GM12878 (cell line): Measurements from ENCODE around the gene SRPK2. TPM values are rescaled to one million over a fixed set of nuclear protein-coding genes. Genes with fewer than 3 reads are reported as not detected.

ENCODE experiments used
- ATAC-seq: fragments of 200-7000 bp; cut with Tn5 transposase; 3 replicates; pipeline ENCODE4 v1.9.1; 2020; ENCODE audit warnings: mild to moderate bottlenecking, moderate library complexity
- BruUV-seq: library from RNA; stranded (reverse); fragments of 400-500 nt; replicated peaks from 2 replicates; lab custom pipeline; 2021; lab: Mats Ljungman, UMichigan
- CTCF ChIA-PET: fragments of 300-600 bp; sonication (Branson Sonifier 250); formaldehyde crosslinking; extraction: SDS; loops from one replicate; lab custom pipeline; 2021; ENCODE audit warnings: inconsistent platforms; lab: Yijun Ruan, JAX
- POLR2A ChIA-PET: fragments of 350-600 bp; formaldehyde crosslinking; extraction: SDS; loops from one replicate; lab custom pipeline; 2021; ENCODE audit warnings: inconsistent platforms; lab: Charles Lee
- RAD21 ChIA-PET: fragments of 300-600 bp; sonication (Branson Sonifier 250); formaldehyde crosslinking; loops from one replicate; lab custom pipeline; 2023; ENCODE audit warnings: antibody characterized with exemption; ENCODE audit not compliant: unreplicated experiment; lab: Charles Lee
- SMC1A ChIA-PET: fragments of 300-600 bp; sonication (Branson Sonifier 250); formaldehyde crosslinking; loops from one replicate; lab custom pipeline; 2023; ENCODE audit not compliant: unreplicated experiment, uncharacterized antibody; lab: Charles Lee
- DNase-seq: peaks from one replicate; pipeline ENCODE4 v3.0.0-alpha.2; 2011; ENCODE audit warnings: low read depth, low spot score
- FAIRE-seq: peaks from 3 replicates; lab custom pipeline; 2011; peaks lifted over from hg19 to GRCh38; lab: Jason Lieb, UNC
- H2AFZ ChIP-seq: 2 replicates; pipeline ENCODE4 v1.6.0; 2011; ENCODE audit warnings: low read depth, low read length, control low read depth; ENCODE audit not compliant: control insufficient read depth
- H3K27ac ChIP-seq: 2 replicates; pipeline ENCODE4 v1.5.1; 2011; ENCODE audit warnings: control low read depth; ENCODE audit not compliant: control insufficient read depth, insufficient read depth
- H3K27me3 ChIP-seq, 2 experiments: replicated peaks in 1 of 2; 2 replicates each; pipeline versions ENCODE4 v1.6.0 to v1.6.1; 2011; ENCODE audit warnings: low read length in 1 of 2; ENCODE audit not compliant: control insufficient read depth in 2 of 2, insufficient read depth in 2 of 2
- H3K36me3 ChIP-seq, 2 experiments: 2 replicates each; pipeline ENCODE4 v1.5.1; 2011; ENCODE audit warnings: low read length in 1 of 2; ENCODE audit not compliant: control insufficient read depth in 2 of 2, insufficient read depth in 2 of 2
- H3K4me1 ChIP-seq: 2 replicates; pipeline ENCODE4 v1.6.1; 2011; ENCODE audit warnings: mild to moderate bottlenecking, low read length, moderate library complexity, mixed read lengths; ENCODE audit not compliant: control insufficient read depth, insufficient read depth
- H3K4me2 ChIP-seq: 2 replicates; pipeline ENCODE4 v1.6.0; 2011; ENCODE audit warnings: control low read depth; ENCODE audit not compliant: control insufficient read depth, insufficient read depth
- H3K4me3 ChIP-seq: fragments of 200-600 bp; sonication (generic); 2 replicates; pipeline ENCODE4 v1.5.1; 2016
- H3K79me2 ChIP-seq: 2 replicates; pipeline ENCODE4 v1.6.0; 2011; ENCODE audit warnings: low read length; ENCODE audit not compliant: control insufficient read depth, insufficient read depth
- H3K9ac ChIP-seq: 2 replicates; pipeline ENCODE4 v1.8.0; 2011; ENCODE audit warnings: low read length, control low read depth, mixed read lengths; ENCODE audit not compliant: control insufficient read depth, insufficient read depth
- H3K9me3 ChIP-seq: replicated peaks from 3 replicates; pipeline ENCODE4 v1.5.1; 2011; ENCODE audit warnings: mild to moderate bottlenecking, low read length; ENCODE audit not compliant: control insufficient read depth, insufficient read depth
- H4K20me1 ChIP-seq: 2 replicates; pipeline ENCODE4 v1.6.0; 2011; ENCODE audit not compliant: control insufficient read depth, insufficient read depth
- ATF3 ChIP-seq: IDR thresholded peaks from 2 replicates; pipeline ENCODE4 v1.6.1; 2011; ENCODE audit warnings: low read depth, mild to moderate bottlenecking, low read length, moderate library complexity, borderline replicate concordance; ENCODE audit errors: extremely low read depth
- E2F4 ChIP-seq: IDR thresholded peaks from 2 replicates; pipeline ENCODE4 v1.6.1; 2012; ENCODE audit warnings: low read depth, low read length, improper control_type of control experiment
- ESRRA ChIP-seq: IDR thresholded peaks from 2 replicates; pipeline ENCODE4 v1.6.1; 2012; ENCODE audit warnings: mild to moderate bottlenecking, low read length, improper control_type of control experiment
- PKNOX1 ChIP-seq: fragments of 450-650 bp; IDR thresholded peaks from 2 replicates; pipeline ENCODE4 v1.6.1; 2016; ENCODE audit warnings: mild to moderate bottlenecking
- SIN3A ChIP-seq: IDR thresholded peaks from 2 replicates; pipeline ENCODE4 v1.6.1; 2012; ENCODE audit warnings: low read depth, low read length, improper control_type of control experiment
- SPI1 ChIP-seq: IDR thresholded peaks from 2 replicates; pipeline ENCODE4 v1.6.1; 2011; ENCODE audit warnings: low read depth, mild to moderate bottlenecking, low read length, moderate library complexity, borderline replicate concordance; ENCODE audit not compliant: insufficient read depth
- SRF ChIP-seq, 2 experiments: IDR thresholded peaks; 2 replicates each; pipeline ENCODE4 v1.6.1; 2011; ENCODE audit warnings: low read depth in 2 of 2, low read length in 2 of 2, mild to moderate bottlenecking in 1 of 2, moderate library complexity in 1 of 2
- TCF7 ChIP-seq: IDR thresholded peaks from 2 replicates; pipeline ENCODE4 v1.6.1; 2014; ENCODE audit warnings: antibody characterized with exemption, borderline replicate concordance
- ZNF592 ChIP-seq: fragments of 450-650 bp; IDR thresholded peaks from 2 replicates; pipeline ENCODE4 v1.6.1; 2017; ENCODE audit warnings: mild to moderate bottlenecking, moderate library complexity
- ZNF687 ChIP-seq: fragments of 450-650 bp; IDR thresholded peaks from 2 replicates; pipeline ENCODE4 v1.6.1; 2017; ENCODE audit warnings: mild to moderate bottlenecking, moderate library complexity
- WGBS: methylation state at CpG from one replicate; pipeline ENCODE4 v1.1.6; 2016; ENCODE audit warnings: low lambda C conversion rate; ENCODE audit not compliant: insufficient replicate concordance, insufficient coverage; ENCODE audit errors: missing lambda C conversion rate; 5-methylcytosine and 5-hydroxymethylcytosine counted together
- in situ Hi-C: fragments of 300-500 bp; cut with MboI; formaldehyde crosslinking; loops from 9 replicates; pipeline ENCODE4 v1.14.3; 2018; ENCODE audit warnings: mixed read lengths
- intact Hi-C: fragments of 100-400 bp; cut with micrococcal nuclease; formaldehyde crosslinking; loops from one replicate; pipeline ENCODE4 v1.14.2; 2022; ENCODE audit not compliant: unreplicated experiment
- polyA plus RNA-seq, 11 experiments: library from polyadenylated mRNA; depleted of rRNA in 4 of 11; unstranded in 6 of 11; stranded (reverse) in 5 of 11; fragments of >200 nt; fragmentation: Nextera tagmentation in 4 of 11; fragmentation: Illumina TruSeq in 1 of 11; extraction: Ambion mirVana in 4 of 11; extraction: Trizol in 1 of 11; gene quantifications; 1 replicate in 1 of 11; 2 replicates in 10 of 11; pipeline versions ENCODE4 v1.2.1 to v1.2.3, GENCODE V29; 2011 to 2016; ENCODE audit warnings: inconsistent platforms in 2 of 11, missing spikeins in 2 of 11, low read depth in 1 of 11
- total RNA-seq, 4 experiments: library from RNA; depleted of rRNA in 3 of 4; stranded (reverse); fragments of >200 nt in 3 of 4; fragmentation: Illumina TruSeq in 1 of 4; extraction: Trizol in 1 of 4; gene quantifications; 2 replicates each; pipeline versions ENCODE4 v1.2.1 to v1.2.3, GENCODE V29; 2013 to 2021

The SRPK2 gene
- total and polyA plus RNA-seq, 10 of the 15 experiments (the other 5 are each of a cell fraction or from before 2014, with no cell fraction given): 13.2 to 32.8 (median 24.5) TPM

GRCh38 chr7:105153531-105153930 lies 235.2 kb downstream of the SRPK2 start:
- WGBS: 81% methylated on average over 6 of the region's 6 CpGs
- TF ChIP-seq E2F4 (no peak), ATF3 (no peak), SIN3A (no peak), PKNOX1 (no peak), SRF (IDR thresholded peaks at IDR 0.05; ENCODE audit: low read depth in 2 of 2, low read length in 2 of 2) (no peak), SPI1 (no peak), ESRRA (no peak), ZNF592 (no peak), ZNF687 (no peak), TCF7 (no peak)

More at GRCh38 chr7:105153531-105153930, 235.2 kb downstream of the SRPK2 start:
- Histone ChIP-seq H3K4me2 (no peak overlapping the region), H3K9me3 (no peaks in the 10 kb centered on the region), H3K27ac (no peak overlapping the region), H3K79me2 (no peaks in the 10 kb centered on the region), H3K27me3 (no peaks in the 10 kb centered on the region), H4K20me1 (no peaks in the 10 kb centered on the region), H3K4me3 (no peak overlapping the region), H3K4me1 (no peaks in the 10 kb centered on the region), H3K9ac (no peak overlapping the region), H3K36me3 (no peaks in the 10 kb centered on the region; a peak in 1 of 4 replicates), H2AFZ (no peak overlapping the region)
- ChIA-PET CTCF (interaction anchor here (0.5 to 1.9 kb wide), 22 partner anchors 10 to 380 kb away, joined by 3 to 18 read pairs (median 3); partner anchors contain the start of genes RINT1 and SRPK2), POLR2A (interaction anchor here (1.2 kb wide), 2 partner anchors 8 to 125 kb away, joined by 3 read pairs; no protein-coding TSS in a partner anchor), SMC1A (interaction anchor here (0.7 to 2.3 kb wide), 20 partner anchors 8 to 311 kb away, joined by 3 to 25 read pairs (median 4); no protein-coding TSS in a partner anchor), RAD21 (interaction anchor here (0.5 to 2.0 kb wide), 13 partner anchors 10 to 335 kb away, joined by 3 to 8 read pairs (median 3); no protein-coding TSS in a partner anchor)
- ATAC-seq (no peak), DNase-seq (no peak), FAIRE-seq (no peak)
- intact Hi-C loops: loop anchor here (2.0 to 5.0 kb wide), 2 partner anchors 184 to 275 kb away; no protein-coding TSS in a partner anchor
- no TSS peak for BruUV-seq
- in situ Hi-C loops: no loop called here
